Measurements from ENCODE around the gene CAMTA1.

Gene CAMTA1

DNA sequence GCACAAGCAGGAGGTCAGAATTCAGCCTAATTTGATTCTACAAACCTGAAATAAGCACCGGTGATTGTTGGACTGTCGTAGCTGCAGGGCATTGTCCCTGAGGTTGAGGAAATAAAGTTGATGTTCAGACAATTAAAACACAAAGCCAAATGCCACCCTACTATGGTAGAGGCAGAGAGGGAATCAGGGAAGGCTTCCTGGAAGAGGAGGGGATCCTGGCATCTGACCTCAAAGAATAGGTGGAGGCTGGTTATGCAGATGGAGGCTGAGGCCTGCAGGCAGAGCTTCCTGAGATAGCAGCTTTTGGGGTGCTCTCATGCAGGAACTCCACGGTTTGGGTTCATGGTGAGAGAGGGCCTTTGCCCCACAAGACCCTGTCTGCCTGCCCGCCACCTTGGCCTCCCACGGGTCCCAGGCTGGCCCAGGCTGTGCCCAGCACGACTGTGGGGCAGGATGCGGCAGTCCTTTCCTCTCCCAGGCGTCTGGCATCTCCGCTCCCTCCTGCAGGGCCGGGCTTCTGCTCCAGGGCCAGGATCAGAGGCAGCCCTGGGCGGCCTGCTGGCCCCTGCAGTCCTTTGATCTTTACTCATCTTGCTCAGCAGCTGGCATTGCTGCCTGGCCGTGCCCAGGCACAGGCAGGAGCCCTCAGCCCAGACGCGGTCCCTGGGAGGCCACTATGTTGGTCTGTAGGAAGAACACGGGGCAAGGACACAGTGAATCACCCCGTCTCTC is 851.7 kb downstream of the CAMTA1 start:
- TF ChIP-seq ZNF274 (IDR thresholded peaks at IDR 0.05; ENCODE audit: low read depth, low read length) = no peak
- no peak overlapping the region for H3K4me3 ChIP-seq (ENCODE audit: low read length)

DNA sequence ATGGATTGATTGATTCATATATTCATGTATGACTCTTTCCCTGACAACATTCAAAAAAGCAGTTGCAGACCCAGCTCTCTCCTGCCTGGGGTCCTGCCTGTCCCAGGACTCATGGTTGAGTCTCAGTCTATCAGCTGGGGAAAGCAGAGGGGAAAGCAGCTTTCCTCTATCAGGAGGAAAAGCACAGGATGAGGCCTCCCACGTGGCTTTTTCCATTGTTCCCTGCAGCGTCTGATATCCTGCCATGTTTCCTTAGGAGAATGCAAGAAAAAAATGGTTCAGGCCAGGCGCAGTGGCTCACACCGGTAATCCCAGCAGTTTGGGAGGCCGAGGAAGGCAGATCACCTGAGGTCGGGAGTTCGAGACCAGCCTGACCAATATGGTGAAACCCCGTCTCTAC is 852.8 kb downstream of the CAMTA1 start:
- TF ChIP-seq ZNF274 (IDR thresholded peaks at IDR 0.05; ENCODE audit: low read depth, low read length) = no peak
- no peak overlapping the region for H3K4me3 ChIP-seq (ENCODE audit: low read length)

DNA sequence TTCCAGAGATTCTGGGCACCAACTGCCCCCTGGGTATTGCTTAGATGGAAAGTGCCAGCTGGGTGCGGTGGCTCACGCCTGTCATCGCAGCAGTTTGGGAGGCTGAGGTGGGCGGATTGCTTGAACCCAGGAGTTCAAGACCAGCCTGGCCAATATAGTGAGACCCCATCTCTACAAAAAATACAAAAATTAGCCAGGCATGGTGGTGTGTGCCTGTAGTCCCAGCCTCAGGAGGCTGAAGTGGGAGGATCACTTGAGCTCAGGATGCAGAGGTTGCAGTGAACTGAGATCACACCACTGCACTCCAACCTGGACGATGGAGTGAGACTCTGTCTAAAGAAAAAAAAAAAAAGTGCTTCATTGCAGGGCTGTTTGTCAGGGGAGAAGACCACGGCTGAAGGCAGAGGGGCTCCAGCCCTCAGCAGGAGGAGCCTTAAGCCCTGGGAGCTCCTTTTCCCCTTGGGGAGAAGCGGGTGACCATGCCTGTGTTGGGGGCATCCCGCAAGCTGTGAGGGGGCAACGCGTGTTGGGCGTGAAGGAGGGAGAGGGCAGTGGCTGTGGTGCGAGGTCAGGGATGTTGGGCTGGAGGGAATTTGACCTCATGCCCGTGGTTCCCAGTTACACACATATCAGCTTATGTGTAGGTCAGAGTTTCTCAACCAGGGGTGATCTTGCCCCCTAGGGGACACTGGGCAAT is 854.3 kb downstream of the CAMTA1 start:
- no peak overlapping the region for H3K4me3 ChIP-seq (ENCODE audit: low read length)
- TF ChIP-seq ZNF274 (IDR thresholded peaks at IDR 0.05; ENCODE audit: low read depth, low read length) = no peak

DNA sequence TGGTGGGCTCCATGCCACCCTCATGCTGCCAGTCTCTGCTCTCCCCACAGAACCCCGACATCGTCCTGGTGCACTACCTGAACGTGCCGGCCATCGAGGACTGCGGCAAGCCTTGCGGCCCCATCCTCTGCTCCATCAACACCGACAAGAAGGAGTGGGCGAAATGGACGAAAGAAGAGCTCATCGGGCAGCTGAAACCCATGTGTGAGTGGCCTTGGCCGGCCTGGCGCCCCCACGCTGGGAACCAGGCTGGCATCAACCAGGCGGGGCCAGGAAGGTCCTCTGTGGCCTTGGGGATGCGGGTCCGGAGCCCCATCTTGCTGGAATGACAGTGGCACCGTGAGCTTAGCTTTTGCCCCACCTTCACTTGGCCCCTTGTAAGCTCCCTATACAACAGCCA is 855.1 kb downstream of the CAMTA1 start:
- H3K4me3 ChIP-seq (ENCODE audit: low read length) = no peak overlapping the region
- TF ChIP-seq ZNF274 (IDR thresholded peaks at IDR 0.05; ENCODE audit: low read depth, low read length) = no peak

DNA sequence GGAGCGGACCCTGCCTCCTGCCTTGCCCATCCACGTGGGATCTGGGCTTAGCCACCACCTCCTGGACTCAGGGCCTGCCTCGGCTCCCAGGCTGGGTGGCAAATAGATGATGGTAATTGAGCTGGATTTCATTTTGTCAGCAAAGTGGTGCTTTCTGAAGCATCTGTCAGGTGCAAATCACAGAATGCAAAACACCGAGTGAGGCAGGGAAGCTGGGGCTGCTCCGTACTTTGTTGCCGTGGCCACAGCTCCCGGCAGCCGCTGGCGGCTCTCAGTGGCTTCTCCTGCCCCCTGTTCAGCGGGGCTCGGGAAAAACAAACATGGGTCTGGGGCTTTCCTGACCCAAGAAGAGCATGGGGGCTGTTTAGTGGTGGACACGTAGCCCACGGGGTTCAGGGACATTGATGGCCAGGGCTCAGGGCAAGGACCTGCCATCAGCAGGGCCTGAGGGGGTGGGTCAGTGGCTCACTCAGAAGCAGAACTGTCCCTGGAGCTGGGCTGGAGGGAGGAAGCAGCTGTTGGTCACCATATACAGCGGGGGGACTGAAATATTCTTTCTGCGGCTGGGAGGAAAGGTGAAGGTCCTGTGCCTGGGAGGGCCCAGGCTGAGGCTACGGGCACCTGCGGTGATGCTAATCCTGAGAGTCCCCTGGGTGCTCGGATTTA is 855.8 kb downstream of the CAMTA1 start:
- TF ChIP-seq ZNF274 (IDR thresholded peaks at IDR 0.05; ENCODE audit: low read depth, low read length) = no peak
- H3K4me3 ChIP-seq (ENCODE audit: low read length) = no peak overlapping the region

DNA sequence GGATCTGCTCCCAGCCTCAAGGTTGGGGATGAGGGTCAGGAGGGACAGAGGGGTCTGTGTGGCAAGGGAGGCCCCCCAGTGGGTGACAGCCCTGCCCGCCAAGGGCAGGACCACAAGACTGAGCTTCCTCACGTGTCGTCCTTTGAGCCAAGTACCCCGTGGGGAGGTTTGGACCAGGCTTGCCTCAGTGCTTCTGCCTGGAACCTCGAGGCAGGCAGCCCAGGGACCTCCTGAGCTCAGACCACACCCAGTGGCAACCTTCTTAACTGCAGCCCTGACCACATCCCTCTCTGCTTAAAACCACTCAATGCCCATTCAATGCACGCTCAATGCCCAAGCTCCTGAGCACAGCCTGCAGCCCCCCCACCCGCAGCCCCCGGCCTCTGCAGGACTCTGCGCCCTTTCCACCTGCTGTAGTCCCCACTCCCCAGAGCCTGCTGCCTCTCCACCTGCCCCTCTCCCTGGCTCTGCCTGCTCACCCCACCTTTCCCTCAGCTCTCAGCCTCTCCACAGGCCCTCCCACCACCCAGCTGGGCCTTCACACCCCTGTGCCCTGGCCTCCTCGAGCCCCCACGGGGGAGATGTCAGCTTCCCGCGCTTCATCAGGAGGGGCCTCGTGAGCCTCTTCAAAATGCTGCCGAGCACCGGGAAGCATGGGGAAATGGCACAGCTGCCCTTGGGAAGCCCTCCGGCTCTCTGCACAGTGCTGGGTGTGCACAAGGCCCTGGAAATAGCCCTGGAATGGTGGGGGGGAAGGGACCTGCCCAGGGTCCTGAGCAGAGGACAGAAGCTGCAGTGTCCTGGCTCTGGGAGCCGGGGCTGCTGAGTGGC is 856.5 kb downstream of the CAMTA1 start:
- TF ChIP-seq ZNF274 (IDR thresholded peaks at IDR 0.05; ENCODE audit: low read depth, low read length) = no peak
- no peak overlapping the region for H3K4me3 ChIP-seq (ENCODE audit: low read length)

DNA sequence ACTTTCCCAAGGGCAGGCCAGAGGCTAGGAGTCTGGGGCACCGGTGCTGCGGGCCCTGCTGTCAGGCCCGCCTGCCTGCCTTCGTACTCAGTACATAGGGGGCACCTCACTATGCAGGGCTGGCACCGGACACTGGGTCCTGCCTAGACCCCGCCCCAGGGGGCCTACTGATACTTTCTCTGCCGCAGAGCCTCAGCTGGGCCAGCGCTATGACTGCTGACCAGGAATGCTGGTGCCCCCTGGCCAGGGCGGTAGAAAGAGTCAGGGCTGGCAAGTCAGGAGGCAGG is 857.1 kb downstream of the CAMTA1 start:
- H3K4me3 ChIP-seq (ENCODE audit: low read length) = no peak overlapping the region
- no peak for TF ChIP-seq ZNF274 (IDR thresholded peaks at IDR 0.05; ENCODE audit: low read depth, low read length)

DNA sequence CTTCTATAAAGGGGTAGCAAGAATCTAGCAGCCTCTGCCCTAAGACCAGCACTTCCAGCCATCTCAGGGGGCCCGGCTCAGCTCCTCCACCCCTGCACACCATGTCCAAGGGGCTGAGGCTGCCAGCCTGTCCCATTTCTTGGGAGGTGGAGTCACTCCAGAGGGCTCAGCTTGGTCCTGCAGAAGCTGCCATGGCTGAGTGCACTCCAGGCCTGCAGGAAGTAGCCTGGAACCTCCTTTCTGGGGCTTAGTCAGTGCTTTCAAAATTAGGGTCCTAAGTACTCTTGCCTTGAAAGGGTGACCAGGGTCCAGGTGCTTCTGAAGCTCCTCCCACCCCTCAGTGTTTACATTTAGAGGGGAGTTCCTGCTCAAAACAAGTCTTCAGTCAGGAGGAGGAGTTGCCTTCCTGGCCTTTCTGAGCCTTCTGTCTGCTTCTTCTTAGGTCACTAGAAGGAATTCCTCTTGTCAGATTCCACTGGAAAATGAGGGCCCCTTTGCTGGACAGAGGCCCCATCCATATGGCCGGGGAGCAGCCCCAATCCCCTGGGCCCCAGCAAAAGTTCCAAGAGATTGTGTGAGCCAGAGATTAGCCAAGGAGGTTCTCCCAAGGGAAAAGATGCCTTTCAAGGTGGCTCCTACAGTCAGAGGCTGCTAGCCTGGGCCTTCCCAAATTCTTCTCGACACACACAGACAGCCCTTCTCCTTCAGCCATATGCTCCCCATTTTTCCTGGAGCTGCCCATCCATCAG is 857.7 kb downstream of the CAMTA1 start:
- no peak for TF ChIP-seq ZNF274 (IDR thresholded peaks at IDR 0.05; ENCODE audit: low read depth, low read length)
- no peak overlapping the region for H3K4me3 ChIP-seq (ENCODE audit: low read length)

DNA sequence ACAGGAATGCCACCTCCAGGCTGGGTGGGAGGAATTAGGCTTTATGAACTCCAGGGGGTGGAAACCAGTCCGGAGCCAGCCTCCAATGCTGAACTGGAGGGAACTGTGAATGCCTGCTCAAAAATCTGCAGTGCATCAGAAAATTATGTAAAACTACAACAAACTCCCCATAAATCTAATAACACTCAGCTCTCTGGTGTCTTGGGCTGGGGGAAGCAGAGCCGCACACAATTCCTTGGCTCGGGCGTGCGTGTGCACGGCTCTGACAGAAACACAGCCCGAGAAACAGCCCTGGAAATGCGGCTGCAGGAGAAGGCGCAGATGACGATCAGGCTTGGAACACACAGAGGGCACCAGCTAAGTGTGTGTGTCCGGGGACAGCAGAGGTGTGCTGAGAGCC is 858.3 kb downstream of the CAMTA1 start:
- no peak overlapping the region for H3K4me3 ChIP-seq (ENCODE audit: low read length)
- TF ChIP-seq ZNF274 (IDR thresholded peaks at IDR 0.05; ENCODE audit: low read depth, low read length) = no peak

DNA sequence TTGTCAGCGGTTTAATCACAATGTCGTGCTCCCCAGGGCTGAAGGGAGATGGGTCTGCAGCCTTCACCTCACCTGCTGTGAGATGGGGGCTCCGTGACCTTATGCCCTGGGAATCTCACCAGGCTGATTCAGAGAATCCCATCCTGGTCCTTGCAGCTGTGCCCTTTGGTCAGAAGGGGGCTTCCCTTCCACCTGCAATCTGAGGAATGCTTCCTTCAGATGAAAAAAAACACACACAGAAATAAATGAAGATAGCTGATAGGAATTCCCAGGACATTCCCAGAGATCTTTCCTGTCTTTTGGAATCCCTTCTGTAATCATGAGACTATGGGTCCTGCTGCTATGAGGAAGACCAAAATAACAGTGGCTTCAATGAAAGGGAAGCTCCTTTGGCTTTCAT is 858.8 kb downstream of the CAMTA1 start:
- no peak for TF ChIP-seq ZNF274 (IDR thresholded peaks at IDR 0.05; ENCODE audit: low read depth, low read length)

DNA sequence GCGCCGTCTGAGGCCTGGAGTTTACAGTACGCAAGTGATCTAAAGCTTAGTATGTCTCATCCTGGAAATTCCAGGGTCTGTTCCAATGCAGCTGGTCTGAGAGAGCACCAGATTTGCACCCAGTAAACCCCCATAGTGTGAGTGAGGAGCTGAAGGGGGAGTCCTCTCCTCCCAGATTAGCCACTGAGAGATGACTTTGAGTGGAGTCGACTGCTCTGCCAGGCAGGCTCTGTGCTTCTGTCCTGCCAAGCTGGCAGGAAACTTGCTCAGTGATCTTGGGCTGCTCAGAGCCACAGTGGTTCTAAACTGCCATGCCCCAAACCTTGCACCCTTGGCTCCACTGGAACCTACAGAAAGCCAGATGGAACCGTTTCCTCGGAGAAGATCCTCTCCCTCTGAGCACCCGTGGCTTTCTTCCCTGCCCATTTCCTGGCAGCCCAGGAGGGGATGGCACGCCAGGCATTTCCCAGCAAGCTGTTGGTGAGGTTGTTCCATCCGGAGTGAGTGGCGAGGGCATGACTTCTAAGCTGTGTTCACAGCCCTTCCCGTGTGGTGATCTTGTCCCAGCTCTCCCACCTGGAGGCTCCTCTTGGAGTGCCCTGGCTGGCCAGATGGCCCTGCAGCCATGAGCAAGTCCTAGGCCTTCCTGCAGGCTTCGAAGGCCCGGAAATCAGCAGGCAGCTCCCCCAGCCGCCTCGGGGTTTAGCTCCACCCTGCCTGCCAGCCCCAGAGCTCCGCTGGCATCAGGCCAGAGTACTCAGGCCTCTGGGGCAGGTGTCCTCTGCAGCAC is 859.9 kb downstream of the CAMTA1 start:
- no peak for TF ChIP-seq ZNF274 (IDR thresholded peaks at IDR 0.05; ENCODE audit: low read depth, low read length)
- H3K4me3 ChIP-seq (ENCODE audit: low read length) = no peak overlapping the region

More for the DNA sequence above, 858.8 kb downstream of the CAMTA1 start:
- H3K4me3 ChIP-seq (ENCODE audit: low read length) = no peak overlapping the region

DNA sequence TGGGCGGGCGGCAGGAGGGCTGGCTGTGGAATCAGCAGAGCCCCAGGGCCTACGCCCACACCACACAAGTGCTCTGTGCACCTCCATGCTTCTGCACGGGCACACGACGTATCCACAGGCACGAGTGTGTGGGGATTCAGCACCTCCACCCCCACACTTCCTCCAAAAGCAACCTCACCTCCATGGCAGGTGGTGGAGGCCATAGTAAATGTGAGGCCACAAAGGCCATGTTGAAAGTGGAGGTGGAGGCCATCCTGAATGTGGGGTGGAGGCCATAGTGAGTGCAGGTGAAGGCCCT is 860.4 kb downstream of the CAMTA1 start:
- H3K4me3 ChIP-seq (ENCODE audit: low read length) = no peak overlapping the region
- no peak for TF ChIP-seq ZNF274 (IDR thresholded peaks at IDR 0.05; ENCODE audit: low read depth, low read length)

DNA sequence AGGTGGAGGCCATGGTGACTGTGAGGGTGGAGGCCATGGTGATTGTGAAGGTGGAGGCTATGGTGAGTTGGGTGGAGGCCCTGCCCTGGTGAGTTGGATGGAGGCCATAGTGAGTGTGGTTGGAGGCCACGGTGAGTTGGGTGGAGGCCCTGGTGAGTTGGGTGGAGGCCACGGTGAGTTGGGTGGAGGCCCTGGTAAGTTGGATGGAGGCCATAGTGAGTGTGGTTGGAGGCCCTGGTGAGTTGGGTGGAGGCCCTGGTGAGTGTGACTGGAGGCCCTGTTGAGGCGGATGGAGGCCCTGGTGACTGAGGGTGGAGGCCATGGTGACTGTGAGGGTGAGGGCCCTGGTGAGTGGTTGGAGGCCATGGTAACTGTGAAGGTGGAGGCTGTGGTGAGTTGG is 860.9 kb downstream of the CAMTA1 start:
- no peak overlapping the region for H3K4me3 ChIP-seq (ENCODE audit: low read length)
- no peak for TF ChIP-seq ZNF274 (IDR thresholded peaks at IDR 0.05; ENCODE audit: low read depth, low read length)

All from GM08714 (cell line).